Muscle of arm (tissue), 12 donors: ENCODE results near the gene NUP37. TPM values are rescaled to one million over a fixed set of nuclear protein-coding genes. Genes with fewer than 3 reads are reported as not detected.

Experiments used
- DNase-seq: peaks from one replicate; pipeline ENCODE4 v3.0.0-alpha.2; 2013
- polyA plus RNA-seq, 12 donors: library from polyadenylated mRNA; unstranded; fragments of 120-200 nt; gene quantifications; one replicate each; pipeline ENCODE4 v1.2.1, GENCODE V29; 2013; ENCODE audit not compliant: insufficient read length in 12 of 12

Gene NUP37
- polyA plus RNA-seq, 12 donors, result 15.7 to 25.9 (median 20.1) TPM; not detected in 1

- no peak for DNase-seq
These were observed 85.7 kb downstream of the NUP37 start for GRCh38 chr12:102033991-102034745.

DNA sequence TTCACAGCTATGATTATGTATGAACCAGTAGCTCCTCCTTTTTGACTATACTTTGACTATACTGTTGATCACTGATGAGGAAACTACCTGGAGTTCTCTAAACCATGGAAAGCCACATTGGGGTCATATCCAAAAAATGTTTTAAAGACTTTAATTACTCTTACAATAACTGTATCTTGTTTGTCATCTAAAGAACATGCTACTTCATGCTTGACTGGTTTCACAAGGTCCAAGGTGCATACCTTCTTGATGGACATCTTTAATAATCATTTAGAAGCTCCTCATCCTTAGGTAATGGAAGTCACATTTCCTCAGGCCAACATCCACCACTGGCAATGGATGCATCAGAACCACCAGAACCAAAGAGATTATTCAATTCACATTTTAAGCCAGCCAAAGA lies 88.1 kb downstream of the NUP37 start:
- DNase-seq, result no peak

- peak; percentile 9 for DNase-seq
These were observed 90.8 kb downstream of the NUP37 start for GRCh38 chr12:102029141-102029540.

GRCh38 chr12:102026728-102027127 lies 93.2 kb downstream of the NUP37 start:
- no peak for DNase-seq

GRCh38 chr12:102024765-102025164 lies 95.1 kb downstream of the NUP37 start:
- DNase-seq, result peak; percentile 8

DNA sequence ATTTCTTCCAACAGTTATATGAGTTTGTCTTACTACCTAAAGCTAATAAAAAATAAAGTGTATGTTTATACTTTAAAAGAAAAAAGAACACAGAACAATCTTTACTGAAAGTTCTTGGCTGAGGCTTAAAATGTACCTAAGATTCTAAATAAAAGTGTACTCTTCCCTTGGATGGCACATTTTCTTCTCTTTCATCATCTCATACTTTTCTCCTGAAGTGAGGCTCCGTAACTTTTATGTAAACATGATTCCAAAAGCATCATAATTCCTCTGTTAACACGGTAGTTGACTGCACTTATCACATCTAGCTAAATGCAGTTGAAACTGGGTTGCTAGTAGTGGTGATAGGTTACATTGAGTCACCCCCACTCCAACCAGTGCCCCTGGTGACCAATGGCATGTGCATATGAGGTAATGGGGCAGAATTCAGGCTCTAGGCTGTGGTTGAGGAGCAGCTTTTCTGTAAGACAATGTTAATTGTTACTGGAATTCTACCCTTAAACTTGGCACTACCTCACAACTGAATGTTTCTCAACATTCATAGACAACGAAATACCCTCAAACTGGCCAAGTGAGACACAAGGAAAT lies 96.5 kb downstream of the NUP37 start:
- no peak for DNase-seq

Other genes starting within 250 kb of the NUP37 start
- gene DRAM1, start 242.5 kb downstream of the NUP37 start, polyA plus RNA-seq, result 1 to 10 TPM in 11 of 12 donors, not detected in 1; 2.4 to 9.4 (median 4.1) TPM
- gene WASHC3, start 58.1 kb downstream of the NUP37 start, polyA plus RNA-seq, result 10 to 100 TPM in 11 of 12 donors, not detected in 1; 33.9 to 72.1 (median 42.7) TPM
- gene PARPBP, start 69 bp upstream of the NUP37 start, polyA plus RNA-seq, result 10 to 100 TPM in 1 of 12 donors, 1 to 10 TPM in 10, not detected in 1; 4.0 to 18.4 (median 7.9) TPM
- under 1 TPM in 5 of 12 donors, not detected in 7; 0.41 to 0.70 (median 0.52) TPM for gene PMCH, start 77.7 kb upstream of the NUP37 start, polyA plus RNA-seq